GM12878 (cell line): ENCODE data around the gene CTNNA2. TPM values are rescaled to one million over a fixed set of nuclear protein-coding genes. Genes with fewer than 3 reads are reported as not detected.

Experiments
- ATAC-seq: fragments of 200-7000 bp; cut with Tn5 transposase; 3 replicates; pipeline ENCODE4 v1.9.1; 2020; ENCODE audit warnings: mild to moderate bottlenecking, moderate library complexity
- BruUV-seq: library from RNA; stranded (reverse); fragments of 400-500 nt; replicated peaks from 2 replicates; lab custom pipeline; 2021; lab: Mats Ljungman, UMichigan
- CTCF ChIA-PET: fragments of 300-600 bp; sonication (Branson Sonifier 250); formaldehyde crosslinking; extraction: SDS; loops from one replicate; lab custom pipeline; 2021; ENCODE audit warnings: inconsistent platforms; lab: Yijun Ruan, JAX
- POLR2A ChIA-PET: fragments of 350-600 bp; formaldehyde crosslinking; extraction: SDS; loops from one replicate; lab custom pipeline; 2021; ENCODE audit warnings: inconsistent platforms; lab: Charles Lee
- RAD21 ChIA-PET: fragments of 300-600 bp; sonication (Branson Sonifier 250); formaldehyde crosslinking; loops from one replicate; lab custom pipeline; 2023; ENCODE audit warnings: antibody characterized with exemption; ENCODE audit not compliant: unreplicated experiment; lab: Charles Lee
- SMC1A ChIA-PET: fragments of 300-600 bp; sonication (Branson Sonifier 250); formaldehyde crosslinking; loops from one replicate; lab custom pipeline; 2023; ENCODE audit not compliant: unreplicated experiment, uncharacterized antibody; lab: Charles Lee
- DNase-seq: peaks from one replicate; pipeline ENCODE4 v3.0.0-alpha.2; 2011; ENCODE audit warnings: low read depth, low spot score
- FAIRE-seq: peaks from 3 replicates; lab custom pipeline; 2011; peaks lifted over from hg19 to GRCh38; lab: Jason Lieb, UNC
- H2AFZ ChIP-seq: 2 replicates; pipeline ENCODE4 v1.6.0; 2011; ENCODE audit warnings: low read depth, low read length, control low read depth; ENCODE audit not compliant: control insufficient read depth
- H3K27ac ChIP-seq: 2 replicates; pipeline ENCODE4 v1.5.1; 2011; ENCODE audit warnings: control low read depth; ENCODE audit not compliant: control insufficient read depth, insufficient read depth
- H3K27me3 ChIP-seq, 2 experiments: replicated peaks in 1 of 2; 2 replicates each; pipeline versions ENCODE4 v1.6.0 to v1.6.1; 2011; ENCODE audit warnings: low read length in 1 of 2; ENCODE audit not compliant: control insufficient read depth in 2 of 2, insufficient read depth in 2 of 2
- H3K36me3 ChIP-seq, 2 experiments: 2 replicates each; pipeline ENCODE4 v1.5.1; 2011; ENCODE audit warnings: low read length in 1 of 2; ENCODE audit not compliant: control insufficient read depth in 2 of 2, insufficient read depth in 2 of 2
- H3K4me1 ChIP-seq: 2 replicates; pipeline ENCODE4 v1.6.1; 2011; ENCODE audit warnings: mild to moderate bottlenecking, low read length, moderate library complexity, mixed read lengths; ENCODE audit not compliant: control insufficient read depth, insufficient read depth
- H3K4me2 ChIP-seq: 2 replicates; pipeline ENCODE4 v1.6.0; 2011; ENCODE audit warnings: control low read depth; ENCODE audit not compliant: control insufficient read depth, insufficient read depth
- H3K4me3 ChIP-seq: fragments of 200-600 bp; sonication (generic); 2 replicates; pipeline ENCODE4 v1.5.1; 2016
- H3K79me2 ChIP-seq: 2 replicates; pipeline ENCODE4 v1.6.0; 2011; ENCODE audit warnings: low read length; ENCODE audit not compliant: control insufficient read depth, insufficient read depth
- H3K9ac ChIP-seq: 2 replicates; pipeline ENCODE4 v1.8.0; 2011; ENCODE audit warnings: low read length, control low read depth, mixed read lengths; ENCODE audit not compliant: control insufficient read depth, insufficient read depth
- H3K9me3 ChIP-seq: replicated peaks from 3 replicates; pipeline ENCODE4 v1.5.1; 2011; ENCODE audit warnings: mild to moderate bottlenecking, low read length; ENCODE audit not compliant: control insufficient read depth, insufficient read depth
- H4K20me1 ChIP-seq: 2 replicates; pipeline ENCODE4 v1.6.0; 2011; ENCODE audit not compliant: control insufficient read depth, insufficient read depth
- FOXK2 ChIP-seq: fragments of 450-650 bp; IDR thresholded peaks from 2 replicates; pipeline ENCODE4 v1.6.1; 2017; ENCODE audit warnings: mild to moderate bottlenecking, moderate library complexity
- HDGF ChIP-seq: fragments of 450-650 bp; IDR thresholded peaks from 2 replicates; pipeline ENCODE4 v1.6.1; 2016; ENCODE audit warnings: antibody characterized with exemption
- KLF5 ChIP-seq: fragments of 450-650 bp; IDR thresholded peaks from 2 replicates; pipeline ENCODE4 v1.6.1; 2014; ENCODE audit warnings: mild to moderate bottlenecking; ENCODE audit not compliant: partially characterized antibody
- MEF2B ChIP-seq: fragments of 450-650 bp; IDR thresholded peaks from 2 replicates; pipeline ENCODE4 v1.6.1; 2018; ENCODE audit warnings: mild to moderate bottlenecking, moderate library complexity; ENCODE audit not compliant: partially characterized antibody, poor library complexity, severe bottlenecking
- MTA3 ChIP-seq: IDR thresholded peaks from 2 replicates; pipeline ENCODE4 v1.6.1; 2012; ENCODE audit warnings: low read length, inconsistent platforms, borderline replicate concordance
- NR2F1 ChIP-seq: fragments of 450-650 bp; conservative IDR thresholded peaks from 2 replicates; pipeline ENCODE4 v1.6.1; 2017; ENCODE audit warnings: mild to moderate bottlenecking
- POU2F2 ChIP-seq: IDR thresholded peaks from 3 replicates; pipeline ENCODE4 v1.6.1; 2011; ENCODE audit warnings: low read depth, mild to moderate bottlenecking, low read length, borderline replicate concordance
- RCOR1 ChIP-seq: conservative IDR thresholded peaks from 2 replicates; pipeline ENCODE4 v1.6.1; 2012; ENCODE audit warnings: low read depth, low read length, improper control_type of control experiment
- SMARCA5 ChIP-seq: fragments of 450-650 bp; IDR thresholded peaks from 2 replicates; pipeline ENCODE4 v1.6.1; 2017; ENCODE audit warnings: mild to moderate bottlenecking
- SP1 ChIP-seq: IDR thresholded peaks from one replicate; pipeline ENCODE4 v1.6.1; 2011; ENCODE audit warnings: low read depth, low read length
- SREBF1 ChIP-seq: IDR thresholded peaks from 2 replicates; pipeline ENCODE4 v1.6.1; 2012; ENCODE audit warnings: mild to moderate bottlenecking, low read length
- TCF3 ChIP-seq: IDR thresholded peaks from 2 replicates; pipeline ENCODE4 v1.6.1; 2012; ENCODE audit warnings: low read depth, mild to moderate bottlenecking, low read length, borderline replicate concordance; ENCODE audit not compliant: insufficient read depth
- ZBED1 ChIP-seq: IDR thresholded peaks from 2 replicates; pipeline ENCODE4 v1.6.1; 2016; ENCODE audit warnings: borderline replicate concordance
- ZNF217 ChIP-seq: fragments of 450-650 bp; IDR thresholded peaks from 2 replicates; pipeline ENCODE4 v1.6.1; 2017; ENCODE audit warnings: antibody characterized with exemption, mild to moderate bottlenecking
- WGBS: methylation state at CpG from one replicate; pipeline ENCODE4 v1.1.6; 2016; ENCODE audit warnings: low lambda C conversion rate; ENCODE audit not compliant: insufficient replicate concordance, insufficient coverage; ENCODE audit errors: missing lambda C conversion rate; 5-methylcytosine and 5-hydroxymethylcytosine counted together
- in situ Hi-C: fragments of 300-500 bp; cut with MboI; formaldehyde crosslinking; loops from 9 replicates; pipeline ENCODE4 v1.14.3; 2018; ENCODE audit warnings: mixed read lengths
- intact Hi-C: fragments of 100-400 bp; cut with micrococcal nuclease; formaldehyde crosslinking; loops from one replicate; pipeline ENCODE4 v1.14.2; 2022; ENCODE audit not compliant: unreplicated experiment
- polyA plus RNA-seq, 11 experiments: library from polyadenylated mRNA; depleted of rRNA in 4 of 11; unstranded in 6 of 11; stranded (reverse) in 5 of 11; fragments of >200 nt; fragmentation: Nextera tagmentation in 4 of 11; fragmentation: Illumina TruSeq in 1 of 11; extraction: Ambion mirVana in 4 of 11; extraction: Trizol in 1 of 11; gene quantifications; 1 replicate in 1 of 11; 2 replicates in 10 of 11; pipeline versions ENCODE4 v1.2.1 to v1.2.3, GENCODE V29; 2011 to 2016; ENCODE audit warnings: inconsistent platforms in 2 of 11, missing spikeins in 2 of 11, low read depth in 1 of 11
- total RNA-seq, 4 experiments: library from RNA; depleted of rRNA in 3 of 4; stranded (reverse); fragments of >200 nt in 3 of 4; fragmentation: Illumina TruSeq in 1 of 4; extraction: Trizol in 1 of 4; gene quantifications; 2 replicates each; pipeline versions ENCODE4 v1.2.1 to v1.2.3, GENCODE V29; 2013 to 2021
- TF ChIP-seq, protein P1 (sequence below): fragments of 450-650 bp; IDR thresholded peaks from 2 replicates; pipeline ENCODE4 v1.6.1; 2014; ENCODE audit warnings: mild to moderate bottlenecking
- TF ChIP-seq, protein P2 (sequence below): fragments of 450-650 bp; formaldehyde crosslinking; IDR thresholded peaks from 2 replicates; pipeline ENCODE4 v1.5.0; 2022; ENCODE audit warnings: mild to moderate bottlenecking, missing genetic modification characterization
- TF ChIP-seq, protein P3 (sequence below): fragments of 450-650 bp; IDR thresholded peaks from 2 replicates; pipeline ENCODE4 v1.6.1; 2016; ENCODE audit warnings: mild to moderate bottlenecking, moderate library complexity, borderline replicate concordance
- TF ChIP-seq, protein P4 (sequence below): IDR thresholded peaks from 2 replicates; pipeline ENCODE4 v1.6.1; 2012; ENCODE audit warnings: low read depth, low read length, improper control_type of control experiment

CTNNA2 gene
- total and polyA plus RNA-seq, 10 of the 15 experiments (the other 5 are each of a cell fraction or from before 2014, with no cell fraction given) = 2.4 to 36.2 (median 6.6) TPM

DNA sequence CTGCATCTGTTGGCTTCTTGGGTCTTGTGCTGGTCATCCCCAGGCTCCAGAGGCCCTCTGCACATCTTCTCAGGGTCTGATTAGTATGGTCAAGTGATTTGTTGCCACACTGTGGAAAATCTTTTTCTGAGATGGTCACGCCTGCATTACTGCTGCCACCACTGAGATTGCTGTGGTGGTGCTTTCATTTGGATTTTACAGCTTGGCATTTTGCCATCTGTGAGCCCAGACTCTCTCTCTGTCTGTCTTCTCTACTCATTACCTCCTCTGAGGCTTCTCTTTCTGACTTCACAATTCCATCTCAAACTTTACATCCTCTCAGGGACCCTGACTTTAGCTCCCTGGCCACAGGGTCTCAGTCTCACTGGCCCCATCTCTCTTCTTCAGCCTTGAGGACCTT, 637.1 kb downstream of the CTNNA2 start:
- H2AFZ ChIP-seq = no peak overlapping the region
- SMC1A ChIA-PET = no interaction called here

More for the DNA sequence above, 637.1 kb downstream of the CTNNA2 start:
- intact Hi-C loops (no loop called here), in situ Hi-C loops (no loop called here)
- H4K20me1 ChIP-seq = no peaks in the 10 kb centered on the region
- H3K4me3 ChIP-seq = no peak overlapping the region
- ATAC-seq = no peak
- no peak overlapping the region for H3K4me2 ChIP-seq
- ChIA-PET CTCF (no interaction called here), POLR2A (no interaction called here), RAD21 (no interaction called here)
- 0% methylated on average over 1 of the region's 1 CpG for WGBS
- H3K9me3 ChIP-seq = no peaks in the 10 kb centered on the region
- BruUV-seq = no TSS peak
- H3K36me3 ChIP-seq = no peaks in the 10 kb centered on the region
- no peaks in the 10 kb centered on the region for H3K4me1 ChIP-seq
- no peaks in the 10 kb centered on the region for H3K79me2 ChIP-seq
- H3K27me3 ChIP-seq = no peaks in the 10 kb centered on the region
- TF ChIP-seq FOXK2 (no peak), KLF5 (no peak), TCF3 (no peak), ZNF217 (no peak), MEF2B (no peak), SREBF1 (no peak), RCOR1 (no peak), SMARCA5 (no peak), HDGF (no peak), MTA3 (no peak), ZBED1 (no peak), SP1 (no peak), NR2F1 (no peak), POU2F2 (no peak)
- TF ChIP-seq, protein P1, sequence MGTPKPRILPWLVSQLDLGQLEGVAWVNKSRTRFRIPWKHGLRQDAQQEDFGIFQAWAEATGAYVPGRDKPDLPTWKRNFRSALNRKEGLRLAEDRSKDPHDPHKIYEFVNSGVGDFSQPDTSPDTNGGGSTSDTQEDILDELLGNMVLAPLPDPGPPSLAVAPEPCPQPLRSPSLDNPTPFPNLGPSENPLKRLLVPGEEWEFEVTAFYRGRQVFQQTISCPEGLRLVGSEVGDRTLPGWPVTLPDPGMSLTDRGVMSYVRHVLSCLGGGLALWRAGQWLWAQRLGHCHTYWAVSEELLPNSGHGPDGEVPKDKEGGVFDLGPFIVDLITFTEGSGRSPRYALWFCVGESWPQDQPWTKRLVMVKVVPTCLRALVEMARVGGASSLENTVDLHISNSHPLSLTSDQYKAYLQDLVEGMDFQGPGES = no peak
- TF ChIP-seq, protein P2, sequence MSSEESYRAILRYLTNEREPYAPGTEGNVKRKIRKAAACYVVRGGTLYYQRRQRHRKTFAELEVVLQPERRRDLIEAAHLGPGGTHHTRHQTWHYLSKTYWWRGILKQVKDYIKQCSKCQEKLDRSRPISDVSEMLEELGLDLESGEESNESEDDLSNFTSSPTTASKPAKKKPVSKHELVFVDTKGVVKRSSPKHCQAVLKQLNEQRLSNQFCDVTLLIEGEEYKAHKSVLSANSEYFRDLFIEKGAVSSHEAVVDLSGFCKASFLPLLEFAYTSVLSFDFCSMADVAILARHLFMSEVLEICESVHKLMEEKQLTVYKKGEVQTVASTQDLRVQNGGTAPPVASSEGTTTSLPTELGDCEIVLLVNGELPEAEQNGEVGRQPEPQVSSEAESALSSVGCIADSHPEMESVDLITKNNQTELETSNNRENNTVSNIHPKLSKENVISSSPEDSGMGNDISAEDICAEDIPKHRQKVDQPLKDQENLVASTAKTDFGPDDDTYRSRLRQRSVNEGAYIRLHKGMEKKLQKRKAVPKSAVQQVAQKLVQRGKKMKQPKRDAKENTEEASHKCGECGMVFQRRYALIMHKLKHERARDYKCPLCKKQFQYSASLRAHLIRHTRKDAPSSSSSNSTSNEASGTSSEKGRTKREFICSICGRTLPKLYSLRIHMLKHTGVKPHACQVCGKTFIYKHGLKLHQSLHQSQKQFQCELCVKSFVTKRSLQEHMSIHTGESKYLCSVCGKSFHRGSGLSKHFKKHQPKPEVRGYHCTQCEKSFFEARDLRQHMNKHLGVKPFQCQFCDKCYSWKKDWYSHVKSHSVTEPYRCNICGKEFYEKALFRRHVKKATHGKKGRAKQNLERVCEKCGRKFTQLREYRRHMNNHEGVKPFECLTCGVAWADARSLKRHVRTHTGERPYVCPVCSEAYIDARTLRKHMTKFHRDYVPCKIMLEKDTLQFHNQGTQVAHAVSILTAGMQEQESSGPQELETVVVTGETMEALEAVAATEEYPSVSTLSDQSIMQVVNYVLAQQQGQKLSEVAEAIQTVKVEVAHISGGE (CRISPR knock-in tag) = no peak
- TF ChIP-seq, protein P3, sequence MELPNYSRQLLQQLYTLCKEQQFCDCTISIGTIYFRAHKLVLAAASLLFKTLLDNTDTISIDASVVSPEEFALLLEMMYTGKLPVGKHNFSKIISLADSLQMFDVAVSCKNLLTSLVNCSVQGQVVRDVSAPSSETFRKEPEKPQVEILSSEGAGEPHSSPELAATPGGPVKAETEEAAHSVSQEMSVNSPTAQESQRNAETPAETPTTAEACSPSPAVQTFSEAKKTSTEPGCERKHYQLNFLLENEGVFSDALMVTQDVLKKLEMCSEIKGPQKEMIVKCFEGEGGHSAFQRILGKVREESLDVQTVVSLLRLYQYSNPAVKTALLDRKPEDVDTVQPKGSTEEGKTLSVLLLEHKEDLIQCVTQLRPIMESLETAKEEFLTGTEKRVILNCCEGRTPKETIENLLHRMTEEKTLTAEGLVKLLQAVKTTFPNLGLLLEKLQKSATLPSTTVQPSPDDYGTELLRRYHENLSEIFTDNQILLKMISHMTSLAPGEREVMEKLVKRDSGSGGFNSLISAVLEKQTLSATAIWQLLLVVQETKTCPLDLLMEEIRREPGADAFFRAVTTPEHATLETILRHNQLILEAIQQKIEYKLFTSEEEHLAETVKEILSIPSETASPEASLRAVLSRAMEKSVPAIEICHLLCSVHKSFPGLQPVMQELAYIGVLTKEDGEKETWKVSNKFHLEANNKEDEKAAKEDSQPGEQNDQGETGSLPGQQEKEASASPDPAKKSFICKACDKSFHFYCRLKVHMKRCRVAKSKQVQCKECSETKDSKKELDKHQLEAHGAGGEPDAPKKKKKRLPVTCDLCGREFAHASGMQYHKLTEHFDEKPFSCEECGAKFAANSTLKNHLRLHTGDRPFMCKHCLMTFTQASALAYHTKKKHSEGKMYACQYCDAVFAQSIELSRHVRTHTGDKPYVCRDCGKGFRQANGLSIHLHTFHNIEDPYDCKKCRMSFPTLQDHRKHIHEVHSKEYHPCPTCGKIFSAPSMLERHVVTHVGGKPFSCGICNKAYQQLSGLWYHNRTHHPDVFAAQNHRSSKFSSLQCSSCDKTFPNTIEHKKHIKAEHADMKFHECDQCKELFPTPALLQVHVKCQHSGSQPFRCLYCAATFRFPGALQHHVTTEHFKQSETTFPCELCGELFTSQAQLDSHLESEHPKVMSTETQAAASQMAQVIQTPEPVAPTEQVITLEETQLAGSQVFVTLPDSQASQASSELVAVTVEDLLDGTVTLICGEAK = no peak
- TF ChIP-seq, protein P4, sequence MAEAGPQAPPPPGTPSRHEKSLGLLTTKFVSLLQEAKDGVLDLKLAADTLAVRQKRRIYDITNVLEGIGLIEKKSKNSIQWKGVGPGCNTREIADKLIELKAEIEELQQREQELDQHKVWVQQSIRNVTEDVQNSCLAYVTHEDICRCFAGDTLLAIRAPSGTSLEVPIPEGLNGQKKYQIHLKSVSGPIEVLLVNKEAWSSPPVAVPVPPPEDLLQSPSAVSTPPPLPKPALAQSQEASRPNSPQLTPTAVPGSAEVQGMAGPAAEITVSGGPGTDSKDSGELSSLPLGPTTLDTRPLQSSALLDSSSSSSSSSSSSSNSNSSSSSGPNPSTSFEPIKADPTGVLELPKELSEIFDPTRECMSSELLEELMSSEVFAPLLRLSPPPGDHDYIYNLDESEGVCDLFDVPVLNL = no peak
- TF ChIP-seq, all 136 proteins: peak for 0
- H3K27ac ChIP-seq = no peak overlapping the region
- no peak overlapping the region for H3K9ac ChIP-seq
- FAIRE-seq (no peak), DNase-seq (no peak)
